Right atrium auricular region (tissue), 2 donors: ENCODE results near the gene SFR1. TPM values are rescaled to one million over a fixed set of nuclear protein-coding genes. Genes with fewer than 3 reads are reported as not detected.

Experiments
- DNase-seq: peaks from one replicate; pipeline ENCODE4 v3.0.0-alpha.2; 2019; ENCODE audit warnings: low spot score
- H3K27ac ChIP-seq, 2 donors: fragments of 200-600 bp; sonication (generic); 1 replicate in 1 of 2; 2 replicates in 1 of 2; pipeline ENCODE4 v1.5.1; 2016 to 2019
- H3K27me3 ChIP-seq, 2 donors: fragments of 200-600 bp; sonication (generic); one replicate each; pipeline versions ENCODE4 v1.5.1 to v1.6.0; 2017 to 2019
- H3K36me3 ChIP-seq: fragments of 200-600 bp; sonication (generic); one replicate; pipeline ENCODE4 v1.5.1; 2016
- H3K4me1 ChIP-seq, 2 donors: fragments of 200-600 bp; sonication (generic); one replicate each; pipeline versions ENCODE4 v1.5.1 to v1.6.0; 2017 to 2019
- H3K4me3 ChIP-seq, 2 donors: fragments of 200-600 bp; sonication (generic); 1 replicate in 1 of 2; 2 replicates in 1 of 2; pipeline ENCODE4 v1.5.1; 2017 to 2019; ENCODE audit warnings: mild to moderate bottlenecking in 1 of 2, moderate library complexity in 1 of 2
- H3K9me3 ChIP-seq, 2 donors: fragments of 200-600 bp; sonication (generic); one replicate each; pipeline ENCODE4 v1.5.1; 2019
- total RNA-seq, 2 donors: library from RNA; depleted of rRNA; stranded (reverse); fragments of >200 nt; gene quantifications; one replicate each; pipeline ENCODE4 v1.1.0, GENCODE V29; 2016
- TF ChIP-seq, protein P1 (sequence below), 2 donors: fragments of 200-600 bp; sonication (generic); IDR thresholded peaks; one replicate each; pipeline ENCODE4 v1.5.1; 2019; ENCODE audit warnings: antibody characterized with exemption in 2 of 2

The SFR1 gene
- total RNA-seq, 2 donors from 2014 or later, result 5.3 to 6.0 TPM

DNA sequence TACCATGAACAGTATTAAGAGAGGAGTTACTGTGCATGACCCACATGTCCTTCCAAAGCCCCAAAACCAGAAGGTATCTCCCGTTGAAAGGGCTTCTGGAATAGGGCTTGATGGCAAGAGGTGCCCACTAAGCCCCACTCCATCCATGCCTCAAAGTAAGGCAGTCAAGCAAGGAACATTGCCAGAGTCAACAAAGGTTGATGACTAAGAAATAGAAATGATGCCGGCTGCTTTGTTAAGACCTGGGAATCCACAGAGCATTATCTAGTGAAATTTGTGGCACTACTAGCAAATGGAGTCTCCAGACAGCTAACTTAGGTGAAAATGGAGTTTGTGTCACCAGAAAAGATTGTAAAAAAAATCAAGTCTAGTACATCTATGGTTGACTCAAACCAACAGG lies 6.2 kb downstream of the SFR1 start:
- no peak overlapping the region for H3K4me3 ChIP-seq
- H3K9me3 ChIP-seq, result no peaks in the 10 kb centered on the region
- no peak overlapping the region for H3K27ac ChIP-seq
- TF ChIP-seq, protein P1, sequence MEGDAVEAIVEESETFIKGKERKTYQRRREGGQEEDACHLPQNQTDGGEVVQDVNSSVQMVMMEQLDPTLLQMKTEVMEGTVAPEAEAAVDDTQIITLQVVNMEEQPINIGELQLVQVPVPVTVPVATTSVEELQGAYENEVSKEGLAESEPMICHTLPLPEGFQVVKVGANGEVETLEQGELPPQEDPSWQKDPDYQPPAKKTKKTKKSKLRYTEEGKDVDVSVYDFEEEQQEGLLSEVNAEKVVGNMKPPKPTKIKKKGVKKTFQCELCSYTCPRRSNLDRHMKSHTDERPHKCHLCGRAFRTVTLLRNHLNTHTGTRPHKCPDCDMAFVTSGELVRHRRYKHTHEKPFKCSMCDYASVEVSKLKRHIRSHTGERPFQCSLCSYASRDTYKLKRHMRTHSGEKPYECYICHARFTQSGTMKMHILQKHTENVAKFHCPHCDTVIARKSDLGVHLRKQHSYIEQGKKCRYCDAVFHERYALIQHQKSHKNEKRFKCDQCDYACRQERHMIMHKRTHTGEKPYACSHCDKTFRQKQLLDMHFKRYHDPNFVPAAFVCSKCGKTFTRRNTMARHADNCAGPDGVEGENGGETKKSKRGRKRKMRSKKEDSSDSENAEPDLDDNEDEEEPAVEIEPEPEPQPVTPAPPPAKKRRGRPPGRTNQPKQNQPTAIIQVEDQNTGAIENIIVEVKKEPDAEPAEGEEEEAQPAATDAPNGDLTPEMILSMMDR (IDR thresholded peaks at IDR 0.05), result no peak
- no peak for DNase-seq
- no peaks in the 10 kb centered on the region for H3K27me3 ChIP-seq
- peaks cover 0 to 1% of the 10 kb centered on the region in 2 donors for H3K4me1 ChIP-seq
- H3K36me3 ChIP-seq, result no peaks in the 10 kb centered on the region

DNA sequence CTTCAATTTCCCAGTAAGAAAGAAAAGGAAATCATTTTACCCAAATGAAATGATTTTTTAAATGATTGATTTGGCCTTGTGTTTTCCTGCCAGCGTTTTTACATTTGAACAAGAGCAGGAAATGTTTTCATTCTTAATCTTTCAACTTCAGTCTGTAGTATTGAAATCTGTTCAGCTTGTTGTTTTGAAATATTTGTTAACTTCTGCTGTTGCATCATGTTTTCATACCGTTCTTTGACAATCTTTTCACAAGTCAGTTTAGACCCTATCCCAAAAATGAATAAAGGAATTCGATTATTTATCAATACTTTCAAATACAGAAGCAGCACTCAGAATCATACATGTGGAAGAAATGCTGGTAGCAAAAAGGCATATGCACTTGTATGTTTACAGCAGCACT lies 8.1 kb downstream of the SFR1 start:
- H3K4me1 ChIP-seq, result no peaks in the 10 kb centered on the region
- no peak for DNase-seq
- TF ChIP-seq, protein P1 (IDR thresholded peaks at IDR 0.05), result no peak
- H3K9me3 ChIP-seq, result no peaks in the 10 kb centered on the region
- no peak overlapping the region for H3K27ac ChIP-seq
- no peak overlapping the region for H3K4me3 ChIP-seq
- H3K27me3 ChIP-seq, result no peaks in the 10 kb centered on the region
- H3K36me3 ChIP-seq, result no peaks in the 10 kb centered on the region

DNA sequence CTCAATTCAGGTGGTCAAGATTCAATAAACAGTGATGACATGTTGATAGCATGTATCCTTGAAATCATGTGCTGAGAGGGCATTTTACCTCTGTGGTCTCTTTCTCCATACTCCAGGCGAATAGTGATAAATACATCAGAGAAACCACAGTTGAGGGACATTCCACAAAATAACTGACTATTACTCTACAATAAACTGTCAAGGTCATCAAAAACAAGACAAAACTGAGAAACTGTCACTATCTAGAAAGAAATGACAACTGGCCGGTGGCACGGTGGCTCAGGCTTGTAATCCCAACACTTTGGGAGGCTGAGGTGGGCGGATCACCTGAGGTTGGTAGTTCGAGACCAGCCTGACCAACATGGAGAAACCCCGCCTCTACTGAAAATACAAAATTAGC lies 16.2 kb downstream of the SFR1 start:
- Histone ChIP-seq H3K4me1 (no peaks in the 10 kb centered on the region), H3K27ac (no peak overlapping the region), H3K9me3 (no peaks in the 10 kb centered on the region), H3K36me3 (no peaks in the 10 kb centered on the region), H3K27me3 (no peaks in the 10 kb centered on the region), H3K4me3 (no peak overlapping the region)
- TF ChIP-seq, protein P1 (IDR thresholded peaks at IDR 0.05), result no peak
- no peak for DNase-seq

DNA sequence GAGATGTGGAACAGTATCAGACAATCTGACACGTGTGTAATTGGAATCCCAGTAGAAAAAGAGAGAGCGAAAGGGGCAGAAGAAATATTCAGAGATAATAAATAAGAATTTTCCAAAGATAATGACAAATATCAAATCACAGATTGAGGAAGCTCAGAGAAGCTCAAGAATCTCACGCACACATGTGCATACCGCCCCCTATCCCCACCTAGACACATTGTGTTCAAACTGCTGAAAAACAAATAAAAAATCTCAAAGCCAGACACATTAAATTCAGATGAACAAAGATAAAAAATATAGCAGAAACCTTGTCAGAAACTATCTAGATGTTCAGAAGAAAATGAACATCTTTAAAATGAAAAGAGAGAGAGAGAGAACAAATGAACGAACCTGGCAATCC lies 17.2 kb downstream of the SFR1 start:
- Histone ChIP-seq H3K36me3 (no peaks in the 10 kb centered on the region), H3K4me1 (no peaks in the 10 kb centered on the region), H3K4me3 (no peak overlapping the region), H3K27me3 (no peaks in the 10 kb centered on the region), H3K9me3 (no peaks in the 10 kb centered on the region), H3K27ac (no peak overlapping the region)
- TF ChIP-seq, protein P1 (IDR thresholded peaks at IDR 0.05), result no peak
- DNase-seq, result no peak

DNA sequence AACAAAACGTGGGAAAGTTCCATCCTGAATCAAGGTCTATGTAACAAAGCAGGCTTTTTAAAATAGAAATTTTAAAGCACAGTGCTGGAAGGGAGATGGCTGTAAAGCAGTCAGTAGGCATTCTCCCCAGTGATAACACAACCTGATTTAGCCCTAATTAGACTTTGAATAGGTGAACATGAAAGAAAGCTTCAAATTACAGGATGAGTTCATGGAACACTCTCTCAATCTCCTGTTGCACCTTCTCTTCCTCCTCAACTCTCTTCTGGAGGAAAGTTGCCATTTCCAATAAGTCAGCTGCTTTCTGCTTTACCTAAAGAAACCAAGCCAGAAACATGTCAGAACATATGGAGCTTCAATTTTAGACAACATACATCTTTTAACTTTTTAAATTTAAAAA lies 20.1 kb downstream of the SFR1 start:
- Histone ChIP-seq H3K27me3 (no peaks in the 10 kb centered on the region), H3K9me3 (no peaks in the 10 kb centered on the region), H3K4me3 (no peak overlapping the region), H3K27ac (no peak overlapping the region), H3K4me1 (no peaks in the 10 kb centered on the region), H3K36me3 (no peaks in the 10 kb centered on the region)
- TF ChIP-seq, protein P1 (IDR thresholded peaks at IDR 0.05), result no peak
- DNase-seq, result no peak

DNA sequence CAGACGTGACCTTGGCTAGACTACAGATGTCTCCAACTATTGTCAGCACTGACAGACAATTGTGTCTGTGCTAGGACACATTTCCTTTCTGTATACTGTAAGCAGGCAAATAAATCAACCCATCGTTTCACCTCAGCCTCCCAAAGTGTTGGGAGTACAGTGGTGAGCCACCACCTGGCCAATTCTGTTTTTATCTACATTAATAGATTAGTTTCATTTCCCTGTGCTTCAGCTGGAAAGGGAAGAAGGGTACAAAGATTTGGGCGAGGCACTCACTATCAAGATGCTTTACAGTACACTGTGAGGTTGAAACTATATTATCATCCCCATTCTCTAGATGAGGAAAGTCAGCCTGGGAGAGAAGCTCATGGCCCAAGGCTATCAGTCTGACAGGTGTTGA lies 21.9 kb downstream of the SFR1 start:
- TF ChIP-seq, protein P1 (IDR thresholded peaks at IDR 0.05), result no peak
- no peak overlapping the region for H3K4me3 ChIP-seq
- no peaks in the 10 kb centered on the region for H3K36me3 ChIP-seq
- no peaks in the 10 kb centered on the region for H3K4me1 ChIP-seq
- H3K27me3 ChIP-seq, result no peaks in the 10 kb centered on the region
- H3K27ac ChIP-seq, result no peak overlapping the region
- DNase-seq, result no peak
- no peaks in the 10 kb centered on the region for H3K9me3 ChIP-seq
